BJ (cell line): ENCODE data around the gene GPATCH1. TPM values are rescaled to one million over a fixed set of nuclear protein-coding genes. Genes with fewer than 3 reads are reported as not detected.
A peak's percentile ranks its signal among the peaks of the same experiment; 100 is the strongest.

Source experiments
- CTCF ChIA-PET: fragments of 350-600 bp; formaldehyde crosslinking; extraction: SDS; loops from one replicate; lab custom pipeline; 2021; ENCODE audit warnings: antibody characterized with exemption, inconsistent platforms; lab: Yijun Ruan, JAX
- POLR2A ChIA-PET: fragments of 300-600 bp; sonication (Branson Sonifier 250); formaldehyde crosslinking; extraction: SDS; loops from one replicate; lab custom pipeline; 2021; ENCODE audit warnings: antibody characterized with exemption; lab: Charles Lee
- DNase-seq: peaks from one replicate; pipeline ENCODE4 v3.0.0-alpha.2; 2011; ENCODE audit warnings: low read depth
- H3K27me3 ChIP-seq: 2 replicates; pipeline ENCODE4 v1.6.0; 2011; ENCODE audit warnings: low read length; ENCODE audit not compliant: control insufficient read depth, insufficient read depth
- H3K36me3 ChIP-seq: 2 replicates; pipeline ENCODE4 v1.5.1; 2011; ENCODE audit warnings: low read length; ENCODE audit not compliant: control insufficient read depth, insufficient read depth
- H3K4me3 ChIP-seq: 2 replicates; pipeline ENCODE4 v1.5.1; 2011; ENCODE audit warnings: low read depth, mild to moderate bottlenecking, control low read depth, low read length
- CTCF ChIP-seq: IDR thresholded peaks from 2 replicates; pipeline ENCODE4 v1.5.1; 2011; ENCODE audit warnings: low read depth, mild to moderate bottlenecking, control low read depth, inconsistent platforms, low read length, moderate library complexity; ENCODE audit not compliant: insufficient read depth
- polyA plus RNA-seq: library from polyadenylated mRNA; depleted of rRNA; stranded (reverse); fragments of >200 nt; gene quantifications from 2 replicates; pipeline ENCODE4 v1.2.3, GENCODE V29; 2011

The GPATCH1 gene
- polyA plus RNA-seq, 1 experiment, result 8.7 TPM

- POLR2A ChIA-PET, result interaction anchor here (0.5 kb wide), 1 partner anchor 18 kb away, joined by 13 read pairs; no protein-coding TSS in a partner anchor
Observed at GRCh38 chr19:33134571-33135041, 53.6 kb downstream of the GPATCH1 start.

GRCh38 chr19:33139165-33139564, 58.2 kb downstream of the GPATCH1 start:
- ChIA-PET CTCF (interaction anchor here (0.9 to 5.0 kb wide), 4 partner anchors 14 to 45 kb away, joined by 3 to 36 read pairs (median 4); no protein-coding TSS in a partner anchor), POLR2A (no interaction called here)
- no peak for TF ChIP-seq CTCF
- no peak overlapping the region for H3K4me3 ChIP-seq
- H3K36me3 ChIP-seq, result no peaks in the 10 kb centered on the region
- H3K27me3 ChIP-seq, result no peaks in the 10 kb centered on the region; the same call in 1 of the 2 replicates
- DNase-seq, result no peak

More at GRCh38 chr19:33134571-33135041, 53.6 kb downstream of the GPATCH1 start:
- Histone ChIP-seq H3K27me3 (no peaks in the 10 kb centered on the region; the same call in 1 of the 2 replicates), H3K4me3 (no peak overlapping the region), H3K36me3 (peaks cover 3% of the 10 kb centered on the region; the same call in 1 of the 2 replicates)
- TF ChIP-seq CTCF, result no peak
- CTCF ChIA-PET, result interaction anchor here (1.5 to 1.8 kb wide), 2 partner anchors 10 to 57 kb away, joined by 4 to 7 read pairs; no protein-coding TSS in a partner anchor
- no peak for DNase-seq

GRCh38 chr19:33143897-33144405, 63.0 kb downstream of the GPATCH1 start:
- TF ChIP-seq CTCF, result peak; percentile 95
- CTCF ChIA-PET, result interaction anchor here (0.6 to 4.6 kb wide), 20 partner anchors 10 to 1054 kb away, joined by 3 to 84 read pairs (median 6); no protein-coding TSS in a partner anchor
- H3K36me3 ChIP-seq, result no peaks in the 10 kb centered on the region
- no peak for DNase-seq
- POLR2A ChIA-PET, result no interaction called here
- no peak overlapping the region for H3K4me3 ChIP-seq
- H3K27me3 ChIP-seq, result no peaks in the 10 kb centered on the region

- TF ChIP-seq CTCF, result no peak
- POLR2A ChIA-PET, result no interaction called here
- H3K4me3 ChIP-seq, result no peak overlapping the region
- CTCF ChIA-PET, result interaction anchor here (2.5 to 4.6 kb wide), 2 partner anchors 31 to 39 kb away, joined by 23 to 84 read pairs; no protein-coding TSS in a partner anchor
- H3K27me3 ChIP-seq, result no peaks in the 10 kb centered on the region
- no peaks in the 10 kb centered on the region for H3K36me3 ChIP-seq
- DNase-seq, result no peak
Observed at GRCh38 chr19:33146209-33146608, 65.2 kb downstream of the GPATCH1 start.

GRCh38 chr19:33147538-33147937, 66.6 kb downstream of the GPATCH1 start:
- no peaks in the 10 kb centered on the region for H3K36me3 ChIP-seq
- H3K27me3 ChIP-seq, result no peaks in the 10 kb centered on the region
- H3K4me3 ChIP-seq, result no peak overlapping the region
- DNase-seq, result no peak
- CTCF ChIA-PET, result interaction anchor here (0.6 to 4.6 kb wide), 3 partner anchors 8 to 155 kb away, joined by 3 to 84 read pairs (median 3); no protein-coding TSS in a partner anchor
- POLR2A ChIA-PET, result no interaction called here
- no peak for TF ChIP-seq CTCF
